Gastroesophageal sphincter (tissue), 4 donors: ENCODE results near the gene TTLL5. TPM values are rescaled to one million over a fixed set of nuclear protein-coding genes. Genes with fewer than 3 reads are reported as not detected.

Source experiments
- ATAC-seq: fragments of 150-250 bp; one replicate; pipeline ENCODE4 v1.9.1; 2016; ENCODE audit warnings: mild to moderate bottlenecking, moderate library complexity
- H3K27ac ChIP-seq, 4 donors: fragments of 200-600 bp; sonication (generic) in 3 of 4; 1 replicate in 3 of 4; 2 replicates in 1 of 4; pipeline ENCODE4 v1.5.1; 2016 to 2019
- H3K27me3 ChIP-seq: fragments of 200-600 bp; sonication (generic); one replicate; pipeline ENCODE4 v1.5.1; 2019
- H3K36me3 ChIP-seq, 2 donors: fragments of 200-600 bp; sonication (generic); one replicate each; pipeline ENCODE4 v1.5.1; 2019; ENCODE audit warnings: control low read depth in 1 of 2
- H3K4me1 ChIP-seq, 3 donors: fragments of 200-600 bp; sonication (generic); 1 replicate in 2 of 3; 2 replicates in 1 of 3; pipeline ENCODE4 v1.5.1; 2016 to 2019; ENCODE audit warnings: control low read depth in 2 of 3
- H3K4me3 ChIP-seq, 2 donors: fragments of 200-600 bp; sonication (generic); one replicate each; pipeline ENCODE4 v1.5.1; 2019; ENCODE audit warnings: mild to moderate bottlenecking in 1 of 2, moderate library complexity in 1 of 2
- H3K9me3 ChIP-seq, 3 donors: fragments of 200-600 bp; sonication (generic); one replicate each; pipeline ENCODE4 v1.5.1; 2017 to 2019; ENCODE audit warnings: control low read depth in 2 of 3
- EP300 ChIP-seq: sonication (generic); formaldehyde crosslinking; IDR thresholded peaks from one replicate; pipeline ENCODE4 v1.6.1; 2017; ENCODE audit warnings: antibody characterized with exemption, mild to moderate bottlenecking
- POLR2A ChIP-seq, 2 donors: fragments of 450-650 bp; IDR thresholded peaks; one replicate each; pipeline ENCODE4 v1.6.1; 2017; ENCODE audit warnings: antibody characterized with exemption in 2 of 2, mild to moderate bottlenecking in 2 of 2, moderate library complexity in 1 of 2
- POLR2AphosphoS5 ChIP-seq: sonication (generic); formaldehyde crosslinking; IDR thresholded peaks from one replicate; pipeline ENCODE4 v1.6.1; 2017; ENCODE audit warnings: antibody characterized with exemption
- WGBS, 2 donors: methylation state at CpG; one replicate each; pipeline ENCODE4 v1.1.5; 2018; ENCODE audit warnings: low coverage in 1 of 2; 5-methylcytosine and 5-hydroxymethylcytosine counted together
- total RNA-seq, 4 donors: library from RNA; depleted of rRNA; stranded (reverse); fragments of >200 nt; gene quantifications; one replicate each; pipeline ENCODE4 v1.1.0, GENCODE V29; 2016
- TF ChIP-seq, protein P1 (sequence below), 4 experiments: fragments of 200-600 bp in 2 of 4; fragments of 450-650 bp in 2 of 4; sonication (generic) in 1 of 4; IDR thresholded peaks; one replicate each; pipeline ENCODE4 v1.5.1; 2017 to 2019; ENCODE audit warnings: antibody characterized with exemption in 4 of 4, mild to moderate bottlenecking in 2 of 4, moderate library complexity in 2 of 4

The TTLL5 gene
- total RNA-seq, 4 donors from 2014 or later: 18.1 to 30.0 (median 22.1) TPM

DNA sequence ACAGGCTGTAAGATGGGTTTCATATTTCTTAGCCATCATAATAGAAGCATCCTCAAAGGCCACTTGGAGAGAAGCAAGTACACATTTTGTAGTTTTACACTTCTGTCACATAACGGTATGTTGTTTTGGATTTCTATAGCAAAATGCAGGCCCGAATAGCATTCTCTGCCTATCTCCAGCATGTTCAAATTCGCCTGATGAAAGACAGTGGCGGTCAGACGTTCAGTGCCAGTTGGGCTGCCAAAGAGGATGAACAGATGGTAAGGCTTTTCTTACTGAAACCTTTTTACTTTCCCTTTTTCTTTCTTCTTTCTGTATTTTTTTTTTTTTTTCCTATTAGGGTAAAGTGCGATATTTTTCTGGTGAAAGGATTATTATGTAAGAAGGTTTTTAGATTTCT lies 110.5 kb downstream of the TTLL5 start:
- no peaks in the 10 kb centered on the region for H3K27me3 ChIP-seq
- H3K27ac ChIP-seq: no peak overlapping the region
- no peaks in the 10 kb centered on the region for H3K9me3 ChIP-seq
- peaks cover 0 to 4% (median 0%) of the 10 kb centered on the region in 3 donors for H3K4me1 ChIP-seq
- H3K4me3 ChIP-seq: no peak overlapping the region
- peaks cover 0 to 46% of the 10 kb centered on the region in 2 donors for H3K36me3 ChIP-seq
- 83 to 96% methylated on average over 6 of the region's 6 CpGs for WGBS, 2 donors
- TF ChIP-seq EP300 (no peak), POLR2AphosphoS5 (no peak), POLR2A (IDR thresholded peaks at IDR 0.05) (no peak)
- TF ChIP-seq, protein P1, sequence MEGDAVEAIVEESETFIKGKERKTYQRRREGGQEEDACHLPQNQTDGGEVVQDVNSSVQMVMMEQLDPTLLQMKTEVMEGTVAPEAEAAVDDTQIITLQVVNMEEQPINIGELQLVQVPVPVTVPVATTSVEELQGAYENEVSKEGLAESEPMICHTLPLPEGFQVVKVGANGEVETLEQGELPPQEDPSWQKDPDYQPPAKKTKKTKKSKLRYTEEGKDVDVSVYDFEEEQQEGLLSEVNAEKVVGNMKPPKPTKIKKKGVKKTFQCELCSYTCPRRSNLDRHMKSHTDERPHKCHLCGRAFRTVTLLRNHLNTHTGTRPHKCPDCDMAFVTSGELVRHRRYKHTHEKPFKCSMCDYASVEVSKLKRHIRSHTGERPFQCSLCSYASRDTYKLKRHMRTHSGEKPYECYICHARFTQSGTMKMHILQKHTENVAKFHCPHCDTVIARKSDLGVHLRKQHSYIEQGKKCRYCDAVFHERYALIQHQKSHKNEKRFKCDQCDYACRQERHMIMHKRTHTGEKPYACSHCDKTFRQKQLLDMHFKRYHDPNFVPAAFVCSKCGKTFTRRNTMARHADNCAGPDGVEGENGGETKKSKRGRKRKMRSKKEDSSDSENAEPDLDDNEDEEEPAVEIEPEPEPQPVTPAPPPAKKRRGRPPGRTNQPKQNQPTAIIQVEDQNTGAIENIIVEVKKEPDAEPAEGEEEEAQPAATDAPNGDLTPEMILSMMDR (IDR thresholded peaks at IDR 0.05): no peak
- ATAC-seq: no peak

DNA sequence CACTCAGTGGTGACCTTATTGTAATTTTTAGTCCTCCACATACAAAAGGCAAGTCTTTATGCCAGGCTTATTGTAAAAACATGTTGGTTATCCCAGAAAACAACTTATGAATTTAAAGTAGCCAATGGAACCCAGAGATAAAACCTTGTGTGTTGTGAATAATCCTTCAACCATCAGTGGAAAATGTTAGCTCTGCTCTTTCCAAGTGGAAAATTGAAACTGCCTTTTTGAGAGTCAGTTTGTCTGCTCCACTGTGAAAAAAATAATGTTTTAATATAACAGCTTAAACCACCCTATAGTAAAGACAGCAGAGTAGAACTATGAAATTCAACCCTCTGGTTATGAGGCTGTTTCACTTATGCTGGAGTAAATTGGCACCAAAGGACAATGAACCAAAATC lies 112.0 kb downstream of the TTLL5 start:
- Histone ChIP-seq H3K9me3 (no peaks in the 10 kb centered on the region), H3K27me3 (no peaks in the 10 kb centered on the region), H3K4me1 (peaks cover 0 to 4% (median 0%) of the 10 kb centered on the region in 3 donors), H3K36me3 (peaks cover 0 to 59% of the 10 kb centered on the region in 2 donors), H3K4me3 (no peak overlapping the region), H3K27ac (no peak overlapping the region)
- no peak for TF ChIP-seq EP300
- TF ChIP-seq POLR2A (IDR thresholded peaks at IDR 0.05): no peak
- TF ChIP-seq, protein P1 (IDR thresholded peaks at IDR 0.05): no peak
- no peak for TF ChIP-seq POLR2AphosphoS5
- no peak for ATAC-seq

DNA sequence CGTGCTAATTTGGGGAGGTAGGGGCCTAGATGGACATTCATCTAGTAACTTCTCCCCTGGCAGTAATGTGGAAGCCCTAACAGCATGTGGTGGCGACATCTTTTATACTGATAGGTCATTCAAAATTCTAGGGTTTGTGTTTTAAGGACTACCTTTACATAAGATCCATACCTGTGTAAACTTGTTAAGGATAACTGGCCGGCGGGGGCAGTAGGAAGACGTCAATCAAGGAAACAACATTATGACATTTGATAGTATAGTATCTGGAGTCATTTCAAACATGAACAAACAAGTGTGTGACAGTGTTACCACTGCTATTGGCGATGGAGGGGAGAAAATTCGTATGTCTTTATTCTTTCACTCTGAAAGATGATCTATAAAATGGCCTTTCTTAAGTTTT lies 120.0 kb downstream of the TTLL5 start:
- no peak overlapping the region for H3K4me3 ChIP-seq
- no peak overlapping the region for H3K27ac ChIP-seq
- H3K4me1 ChIP-seq: no peaks in the 10 kb centered on the region
- no peak for ATAC-seq
- peaks cover 0 to 70% of the 10 kb centered on the region in 2 donors for H3K36me3 ChIP-seq
- TF ChIP-seq, protein P1 (IDR thresholded peaks at IDR 0.05): no peak
- no peak for TF ChIP-seq EP300
- TF ChIP-seq POLR2AphosphoS5: no peak
- TF ChIP-seq POLR2A (IDR thresholded peaks at IDR 0.05): no peak
- H3K27me3 ChIP-seq: no peaks in the 10 kb centered on the region
- no peaks in the 10 kb centered on the region for H3K9me3 ChIP-seq
- WGBS, 2 donors: 93 to 98% methylated on average over 6 to 7 of the region's 7 CpGs

DNA sequence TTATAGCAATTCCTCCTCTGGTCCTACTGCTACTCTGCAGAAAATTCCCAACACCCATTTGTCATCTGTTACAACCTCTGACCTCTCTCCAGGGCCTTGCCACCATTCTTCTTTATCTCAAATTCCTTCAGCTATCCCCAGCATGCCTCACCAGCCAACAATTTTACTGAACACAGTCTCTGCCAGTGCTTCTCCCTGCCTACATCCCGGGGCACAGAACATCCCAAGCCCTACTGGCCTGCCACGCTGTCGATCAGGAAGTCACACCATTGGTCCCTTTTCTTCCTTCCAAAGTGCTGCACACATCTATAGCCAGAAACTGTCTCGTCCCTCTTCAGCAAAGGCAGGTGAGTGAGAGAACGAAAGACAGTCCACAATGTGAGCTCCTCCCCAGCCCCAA lies 122.1 kb downstream of the TTLL5 start:
- no peak overlapping the region for H3K4me3 ChIP-seq
- no peak for ATAC-seq
- H3K4me1 ChIP-seq: no peaks in the 10 kb centered on the region
- H3K36me3 ChIP-seq: peaks cover 0 to 52% of the 10 kb centered on the region in 2 donors
- no peak overlapping the region for H3K27ac ChIP-seq
- 67 to 81% methylated on average over 4 of the region's 5 CpGs for WGBS, 2 donors
- no peak for TF ChIP-seq EP300
- TF ChIP-seq, protein P1 (IDR thresholded peaks at IDR 0.05): no peak
- TF ChIP-seq POLR2A (IDR thresholded peaks at IDR 0.05): no peak
- no peak for TF ChIP-seq POLR2AphosphoS5
- no peaks in the 10 kb centered on the region for H3K9me3 ChIP-seq
- no peaks in the 10 kb centered on the region for H3K27me3 ChIP-seq

DNA sequence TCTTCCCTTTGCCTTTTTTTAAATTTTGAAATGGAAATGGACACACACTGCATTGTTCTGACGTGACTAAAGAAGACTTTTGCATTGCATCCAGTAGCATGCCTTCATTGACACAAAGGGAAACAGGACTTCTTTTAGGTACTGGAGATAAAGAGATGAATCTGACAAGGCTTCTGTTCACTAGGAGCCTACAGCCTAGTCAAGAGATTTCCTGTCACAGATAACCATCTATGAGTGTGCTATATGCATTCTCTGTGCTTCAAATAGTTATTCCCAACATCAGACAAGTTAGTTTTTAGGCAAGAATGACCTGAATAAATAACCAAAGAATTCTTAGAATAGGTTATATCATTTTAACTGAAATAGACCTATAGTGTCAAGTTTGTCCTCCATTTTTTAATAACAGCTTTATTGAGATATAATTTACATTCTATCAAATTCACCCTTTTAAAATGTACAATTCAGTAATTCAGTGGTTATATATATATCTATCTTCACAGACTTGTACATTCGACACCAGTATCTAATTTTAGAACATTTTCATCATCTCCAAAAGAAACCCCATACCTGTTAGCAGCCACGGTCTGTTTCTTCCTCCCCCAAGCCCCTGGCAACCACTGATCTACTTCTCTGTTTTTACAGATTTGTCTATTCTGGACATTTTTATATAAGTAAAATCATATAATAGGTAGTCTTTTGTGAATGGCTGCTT lies 122.7 kb downstream of the TTLL5 start:
- 94 to 95% methylated on average over 2 to 3 of the region's 3 CpGs for WGBS, 2 donors
- no peaks in the 10 kb centered on the region for H3K27me3 ChIP-seq
- no peaks in the 10 kb centered on the region for H3K9me3 ChIP-seq
- H3K4me1 ChIP-seq: no peaks in the 10 kb centered on the region
- H3K36me3 ChIP-seq: peaks cover 0 to 52% of the 10 kb centered on the region in 2 donors
- no peak for ATAC-seq
- TF ChIP-seq, protein P1 (IDR thresholded peaks at IDR 0.05): no peak
- TF ChIP-seq POLR2AphosphoS5 (no peak), EP300 (no peak), POLR2A (IDR thresholded peaks at IDR 0.05) (no peak)
- H3K27ac ChIP-seq: no peak overlapping the region
- no peak overlapping the region for H3K4me3 ChIP-seq
